Measurements from ENCODE around the gene FBXL5.

DNA sequence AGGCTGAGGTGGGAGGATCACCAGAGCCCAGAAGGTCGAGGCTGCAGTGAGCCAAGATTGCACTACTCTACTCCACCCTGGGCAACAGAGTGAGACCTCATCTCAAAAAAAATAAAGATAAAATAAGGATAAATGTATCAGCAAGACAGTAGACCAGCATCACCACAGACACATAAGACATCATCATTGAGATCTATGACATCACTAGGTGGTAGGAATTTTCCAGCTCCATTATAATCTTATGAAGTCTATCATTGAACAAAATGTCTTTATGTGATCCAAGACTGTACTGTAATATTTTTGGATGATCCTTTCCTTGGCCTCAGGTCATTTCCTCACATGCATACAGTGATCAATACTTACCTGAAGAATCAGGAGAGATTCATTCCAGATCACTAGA, 18.2 kb upstream of the FBXL5 start:
- TF ChIP-seq, protein P1, sequence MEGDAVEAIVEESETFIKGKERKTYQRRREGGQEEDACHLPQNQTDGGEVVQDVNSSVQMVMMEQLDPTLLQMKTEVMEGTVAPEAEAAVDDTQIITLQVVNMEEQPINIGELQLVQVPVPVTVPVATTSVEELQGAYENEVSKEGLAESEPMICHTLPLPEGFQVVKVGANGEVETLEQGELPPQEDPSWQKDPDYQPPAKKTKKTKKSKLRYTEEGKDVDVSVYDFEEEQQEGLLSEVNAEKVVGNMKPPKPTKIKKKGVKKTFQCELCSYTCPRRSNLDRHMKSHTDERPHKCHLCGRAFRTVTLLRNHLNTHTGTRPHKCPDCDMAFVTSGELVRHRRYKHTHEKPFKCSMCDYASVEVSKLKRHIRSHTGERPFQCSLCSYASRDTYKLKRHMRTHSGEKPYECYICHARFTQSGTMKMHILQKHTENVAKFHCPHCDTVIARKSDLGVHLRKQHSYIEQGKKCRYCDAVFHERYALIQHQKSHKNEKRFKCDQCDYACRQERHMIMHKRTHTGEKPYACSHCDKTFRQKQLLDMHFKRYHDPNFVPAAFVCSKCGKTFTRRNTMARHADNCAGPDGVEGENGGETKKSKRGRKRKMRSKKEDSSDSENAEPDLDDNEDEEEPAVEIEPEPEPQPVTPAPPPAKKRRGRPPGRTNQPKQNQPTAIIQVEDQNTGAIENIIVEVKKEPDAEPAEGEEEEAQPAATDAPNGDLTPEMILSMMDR (conservative IDR thresholded peaks at IDR 0.05; ENCODE audit: low read length): no peak
- TF ChIP-seq EZH2phosphoT487 (IDR thresholded peaks at IDR 0.05; ENCODE audit: borderline replicate concordance): no peak
